ENCODE measurements around the gene GABRR2.

DNA sequence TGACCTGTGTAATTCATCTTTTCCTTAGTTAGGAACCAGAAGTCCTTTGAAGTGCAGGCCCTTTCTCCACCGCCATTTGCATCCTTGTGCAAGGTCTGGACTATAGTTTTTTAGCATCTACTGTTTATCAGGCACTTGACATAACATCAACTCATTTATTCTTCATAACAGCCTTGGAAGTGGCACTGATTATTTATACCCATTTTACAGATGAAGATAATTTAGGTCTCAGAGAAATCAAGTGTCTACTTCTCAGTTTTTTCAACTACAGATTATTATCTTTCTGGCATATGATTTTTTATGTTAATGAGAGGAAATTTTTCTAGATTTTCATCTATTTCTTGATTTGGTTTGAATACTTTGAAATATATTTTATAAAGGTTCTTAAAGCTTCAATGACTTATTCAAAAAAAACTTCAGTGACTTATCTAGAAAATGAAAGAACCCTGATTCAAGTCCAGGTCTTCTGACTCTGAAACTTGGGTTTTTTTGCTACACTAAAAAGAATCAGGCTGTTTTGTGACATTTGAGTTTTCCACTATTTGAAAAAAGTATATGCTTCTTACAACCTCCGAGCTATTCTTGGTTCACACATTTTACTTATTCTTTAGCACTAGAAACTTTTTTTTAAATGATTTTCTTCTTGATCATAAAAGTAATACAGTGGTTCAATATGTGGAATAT, 40.6 kb upstream of the GABRR2 start:
- TF ChIP-seq, protein P1, sequence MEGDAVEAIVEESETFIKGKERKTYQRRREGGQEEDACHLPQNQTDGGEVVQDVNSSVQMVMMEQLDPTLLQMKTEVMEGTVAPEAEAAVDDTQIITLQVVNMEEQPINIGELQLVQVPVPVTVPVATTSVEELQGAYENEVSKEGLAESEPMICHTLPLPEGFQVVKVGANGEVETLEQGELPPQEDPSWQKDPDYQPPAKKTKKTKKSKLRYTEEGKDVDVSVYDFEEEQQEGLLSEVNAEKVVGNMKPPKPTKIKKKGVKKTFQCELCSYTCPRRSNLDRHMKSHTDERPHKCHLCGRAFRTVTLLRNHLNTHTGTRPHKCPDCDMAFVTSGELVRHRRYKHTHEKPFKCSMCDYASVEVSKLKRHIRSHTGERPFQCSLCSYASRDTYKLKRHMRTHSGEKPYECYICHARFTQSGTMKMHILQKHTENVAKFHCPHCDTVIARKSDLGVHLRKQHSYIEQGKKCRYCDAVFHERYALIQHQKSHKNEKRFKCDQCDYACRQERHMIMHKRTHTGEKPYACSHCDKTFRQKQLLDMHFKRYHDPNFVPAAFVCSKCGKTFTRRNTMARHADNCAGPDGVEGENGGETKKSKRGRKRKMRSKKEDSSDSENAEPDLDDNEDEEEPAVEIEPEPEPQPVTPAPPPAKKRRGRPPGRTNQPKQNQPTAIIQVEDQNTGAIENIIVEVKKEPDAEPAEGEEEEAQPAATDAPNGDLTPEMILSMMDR (IDR thresholded peaks at IDR 0.05), result no peak
- TF ChIP-seq POLR2A (IDR thresholded peaks at IDR 0.05), result no peak

Measured in lower leg skin (tissue), 3 donors.